Stimulated activated CD4-positive, alpha-beta T cell treated with anti-CD3 and anti-CD28 coated beads, Interleukin-12 subunit alpha, Interleukin-12 subunit beta, amount 100 ng/mL, for 4 hours (primary cell): ENCODE data around the gene ABHD5.

Source experiments
- DNase-seq: peaks from one replicate; pipeline ENCODE4 v3.0.0-alpha.2; 2020

ABHD5 gene

DNA sequence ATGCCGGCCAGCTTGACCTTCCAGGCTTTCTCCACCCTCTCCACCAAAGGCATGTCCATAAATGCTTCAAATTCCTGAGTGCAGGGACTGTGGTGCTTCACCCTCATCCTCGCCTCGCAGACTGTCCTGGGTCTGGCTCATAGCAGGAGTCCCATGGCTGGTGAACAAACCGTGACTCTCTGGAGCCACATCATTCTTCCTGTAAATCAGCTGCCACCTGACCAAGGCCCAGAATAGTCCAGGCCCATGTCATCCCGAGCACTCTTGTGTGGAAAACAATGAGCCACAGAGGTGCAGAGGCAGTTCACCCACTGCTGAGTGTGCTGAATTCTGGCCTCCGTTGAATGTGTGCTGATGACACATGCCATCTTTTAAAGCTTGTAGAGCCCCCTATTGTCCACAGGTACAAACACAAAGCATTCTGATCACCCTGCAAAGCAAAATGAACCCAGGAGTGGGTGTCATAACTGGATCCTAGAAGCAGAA is 68.6 kb downstream of the ABHD5 start:
- DNase-seq = no peak

GRCh38 chr3:43759938-43760337 is 69.2 kb downstream of the ABHD5 start:
- no peak for DNase-seq

GRCh38 chr3:43760938-43761337 is 70.2 kb downstream of the ABHD5 start:
- no peak for DNase-seq

DNA sequence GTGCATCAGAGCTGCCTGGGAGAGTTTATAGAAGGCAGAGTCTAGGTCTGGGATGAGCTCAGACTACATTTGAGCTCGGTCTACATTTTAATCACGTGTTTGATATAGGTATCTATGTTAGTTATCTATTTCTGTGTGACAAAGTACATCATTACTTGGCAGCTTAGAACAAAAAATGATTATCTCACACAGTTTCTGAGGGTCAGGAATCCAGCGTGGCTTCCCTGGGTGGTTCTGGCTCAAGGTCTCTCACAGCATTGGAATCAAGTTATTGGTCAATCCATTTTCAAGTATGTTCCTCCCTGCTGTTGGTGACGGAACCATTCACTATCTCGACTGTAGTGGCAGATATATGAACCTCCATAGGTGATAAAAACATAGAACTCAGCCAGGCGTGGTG is 71.7 kb downstream of the ABHD5 start:
- DNase-seq = no peak

GRCh38 chr3:43764056-43764455 is 73.3 kb downstream of the ABHD5 start:
- no peak for DNase-seq

GRCh38 chr3:43764471-43764870 is 73.7 kb downstream of the ABHD5 start:
- no peak for DNase-seq

DNA sequence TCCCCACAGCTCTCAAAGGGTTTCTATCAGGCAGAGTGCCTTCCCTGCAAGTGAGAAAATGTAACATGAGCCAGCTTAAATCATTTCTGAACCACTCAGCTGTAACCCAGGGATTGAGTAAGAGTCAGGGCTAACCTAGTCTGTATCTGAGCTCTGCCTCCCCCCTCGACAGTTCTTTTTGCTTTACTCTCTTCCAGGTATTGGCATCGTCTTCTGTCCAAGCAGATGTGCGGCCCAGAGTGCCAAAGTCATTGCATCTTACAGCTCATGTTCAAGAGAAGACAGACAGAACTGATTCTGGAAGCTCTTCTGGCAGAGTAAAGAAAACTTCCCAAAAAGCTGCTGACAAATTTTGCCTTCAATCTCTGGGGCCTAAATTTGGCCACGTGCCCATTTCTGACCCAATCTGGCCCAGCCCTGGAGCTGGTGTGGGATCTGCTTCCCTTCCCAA is 74.8 kb downstream of the ABHD5 start:
- DNase-seq = no peak

GRCh38 chr3:43766672-43767465 is 76.1 kb downstream of the ABHD5 start:
- DNase-seq = no peak

- DNase-seq = no peak
Observed at GRCh38 chr3:43768381-43768973, 77.7 kb downstream of the ABHD5 start.

DNA sequence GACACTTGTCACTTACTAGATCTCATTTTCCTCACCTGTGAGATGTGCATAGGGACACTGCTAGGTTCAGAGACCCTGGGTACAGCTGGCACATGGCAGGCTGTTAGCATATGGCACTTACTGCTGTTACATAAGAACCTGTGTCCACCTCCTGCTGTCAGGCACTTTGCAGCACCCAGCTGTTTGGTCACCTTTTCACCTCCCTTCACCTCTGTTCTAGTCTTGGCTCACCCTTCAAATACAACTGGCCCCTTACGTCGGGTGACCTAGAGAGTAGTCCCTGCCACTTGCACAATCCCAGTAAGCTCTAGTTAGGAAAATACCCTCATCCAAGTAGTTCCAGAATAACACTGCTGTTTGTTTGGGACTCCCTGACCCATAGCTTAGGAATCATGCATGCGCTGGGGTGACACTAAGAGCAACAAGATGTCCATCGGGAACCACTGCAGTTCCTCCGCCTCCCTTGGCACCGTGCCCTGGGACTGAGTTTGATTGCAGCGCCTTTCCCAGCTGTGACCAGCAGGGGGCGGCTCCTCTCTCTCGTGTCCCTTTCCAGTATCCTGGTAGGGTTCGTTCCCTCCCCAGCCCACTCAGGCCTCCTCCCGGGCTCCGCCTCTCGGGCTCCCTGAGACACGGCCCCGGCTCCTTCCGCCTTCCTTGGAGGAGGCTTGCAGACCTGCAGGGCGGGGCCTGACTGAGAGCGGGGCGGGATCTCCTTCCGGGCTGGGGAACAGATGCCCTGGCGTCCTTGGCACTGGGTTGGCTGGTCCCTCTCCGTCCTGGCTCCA is 78.6 kb downstream of the ABHD5 start:
- DNase-seq = peak; percentile 73

DNA sequence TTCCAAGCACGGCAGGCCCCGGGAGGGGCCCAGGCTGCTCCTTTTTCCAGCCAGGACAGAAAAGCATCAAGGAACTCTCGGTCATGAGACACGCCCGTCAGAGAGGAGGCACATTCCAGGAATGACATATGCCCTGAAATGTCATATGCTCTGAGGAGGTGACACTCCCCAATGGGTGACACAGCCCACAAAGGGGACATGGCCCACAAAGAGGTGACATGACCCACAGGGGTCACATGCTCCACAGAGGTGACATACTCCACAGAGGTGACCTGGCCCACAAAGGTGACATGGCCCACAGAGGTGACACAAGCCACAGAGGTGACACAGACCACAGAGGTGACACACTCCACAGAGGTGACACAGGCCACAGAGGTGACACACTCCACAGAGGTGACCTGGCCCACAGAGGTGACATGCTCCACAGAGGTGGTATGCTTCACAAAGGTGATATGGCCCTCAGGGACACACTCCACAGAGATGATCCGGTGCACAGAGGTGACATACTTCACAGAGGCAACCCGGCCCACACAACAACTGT is 79.2 kb downstream of the ABHD5 start:
- DNase-seq = no peak

DNA sequence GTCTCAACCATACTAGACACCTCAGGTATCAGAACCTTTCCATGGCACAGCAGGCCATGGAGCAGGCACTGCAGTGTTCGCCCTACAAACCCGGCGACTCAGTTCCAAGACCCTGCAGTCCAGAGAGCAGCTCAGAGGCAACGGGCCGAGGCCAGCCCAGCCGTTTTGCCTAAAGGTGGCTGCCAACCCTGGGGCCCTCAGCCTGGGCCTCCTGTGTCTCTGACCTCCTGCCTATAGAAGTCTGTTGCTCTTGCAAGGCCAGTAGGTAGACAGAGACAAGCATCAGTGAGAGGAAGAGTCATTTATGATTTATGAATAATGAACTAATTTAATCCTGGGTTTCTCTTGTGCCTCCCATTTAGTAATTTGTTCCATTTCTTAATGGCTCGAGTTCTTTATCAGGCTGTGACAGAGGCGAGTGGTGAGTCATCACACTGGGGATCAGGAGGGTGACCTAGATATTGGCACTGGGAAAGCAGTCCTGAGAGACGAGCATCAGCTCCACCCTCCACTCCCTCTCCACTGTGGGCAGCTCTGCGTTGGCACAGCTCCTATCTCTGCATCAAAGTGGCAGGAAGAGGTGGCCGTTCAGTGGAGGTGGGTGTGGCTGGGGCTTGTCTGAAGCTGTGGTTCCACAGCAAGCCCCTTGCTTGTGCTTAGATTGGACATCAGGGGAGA is 79.8 kb downstream of the ABHD5 start:
- DNase-seq = no peak

DNA sequence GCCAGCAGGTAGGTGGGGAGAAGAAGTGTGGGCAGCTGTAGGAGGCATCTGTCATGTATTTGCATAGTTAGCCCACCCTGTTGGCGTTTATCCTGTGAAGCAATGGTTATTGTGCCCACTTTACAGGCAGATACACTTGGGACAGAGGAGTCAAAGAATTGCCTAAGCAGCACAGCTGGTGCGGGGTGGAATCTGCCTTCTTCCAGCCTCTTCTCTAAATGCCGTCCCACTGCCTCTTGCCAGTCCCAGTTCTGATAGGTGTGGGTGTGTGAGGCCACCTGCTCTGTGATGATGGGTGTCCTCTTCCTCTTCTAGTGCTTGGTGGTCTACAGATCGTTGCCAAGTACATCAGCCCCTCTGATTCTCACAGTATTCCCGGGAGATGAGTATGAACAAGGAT is 80.9 kb downstream of the ABHD5 start:
- DNase-seq = no peak

DNA sequence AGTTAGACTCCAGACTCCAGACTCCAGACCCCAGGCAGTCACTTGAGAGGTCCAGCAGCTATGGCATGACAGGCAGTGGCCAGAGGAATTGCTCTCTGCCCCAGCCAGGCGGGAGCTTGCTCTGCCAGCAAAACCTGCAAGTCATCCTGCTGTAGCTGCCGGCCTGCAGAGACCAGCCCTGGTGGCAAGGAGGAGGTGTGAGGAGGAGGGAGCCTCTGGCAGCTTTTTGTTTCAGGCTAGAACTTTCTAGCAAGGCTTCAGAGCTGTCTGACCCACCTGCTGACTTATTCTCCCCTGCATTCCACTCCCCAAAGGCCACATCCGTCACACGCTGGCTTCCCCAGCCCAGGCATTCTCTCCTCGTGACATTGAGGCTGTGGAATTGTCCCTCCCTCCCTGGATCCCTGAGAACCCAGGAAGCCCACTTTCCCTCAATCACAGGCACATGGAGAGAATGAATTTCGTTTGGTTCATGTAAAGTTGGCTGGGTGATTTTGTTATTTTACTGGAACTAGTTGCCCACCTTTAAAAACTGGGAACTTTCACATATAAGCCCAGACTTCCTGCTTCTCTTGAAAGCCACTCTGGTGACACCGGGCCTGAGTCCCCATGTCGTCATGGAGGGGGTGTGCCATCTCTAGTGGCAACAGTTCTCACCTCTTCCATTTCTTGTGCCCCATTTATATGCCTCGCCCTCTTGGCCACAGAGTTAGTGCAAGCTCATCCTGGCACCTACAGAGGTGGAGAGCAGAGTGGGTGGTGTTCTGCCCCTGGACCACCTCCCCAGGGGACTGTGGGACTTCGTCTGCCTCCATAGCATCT is 82.7 kb downstream of the ABHD5 start:
- no peak for DNase-seq

DNA sequence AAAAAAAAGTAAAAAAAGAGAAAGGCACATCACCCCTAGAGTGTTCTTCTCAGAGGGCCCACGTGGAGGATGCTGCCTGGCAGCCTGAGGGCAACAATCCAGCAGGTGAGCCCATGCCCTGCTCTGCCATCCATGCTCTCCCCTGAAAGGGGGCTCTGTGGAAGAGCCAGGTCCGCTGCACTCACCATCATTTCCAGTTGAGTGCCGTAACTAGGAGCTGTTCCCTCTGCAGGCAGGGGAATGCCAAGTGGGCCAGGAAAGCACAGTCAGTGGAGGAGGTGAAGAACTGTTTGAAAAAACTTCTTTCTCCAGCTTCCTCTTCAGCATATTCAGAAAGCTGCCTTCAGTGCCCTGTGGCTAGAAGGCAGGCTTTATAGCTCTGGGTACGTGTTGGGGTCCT is 84.1 kb downstream of the ABHD5 start:
- no peak for DNase-seq

- no peak for DNase-seq
Observed at GRCh38 chr3:43776101-43776500, 85.4 kb downstream of the ABHD5 start.

- DNase-seq = no peak
Observed at GRCh38 chr3:43779850-43780249, 89.1 kb downstream of the ABHD5 start.

DNA sequence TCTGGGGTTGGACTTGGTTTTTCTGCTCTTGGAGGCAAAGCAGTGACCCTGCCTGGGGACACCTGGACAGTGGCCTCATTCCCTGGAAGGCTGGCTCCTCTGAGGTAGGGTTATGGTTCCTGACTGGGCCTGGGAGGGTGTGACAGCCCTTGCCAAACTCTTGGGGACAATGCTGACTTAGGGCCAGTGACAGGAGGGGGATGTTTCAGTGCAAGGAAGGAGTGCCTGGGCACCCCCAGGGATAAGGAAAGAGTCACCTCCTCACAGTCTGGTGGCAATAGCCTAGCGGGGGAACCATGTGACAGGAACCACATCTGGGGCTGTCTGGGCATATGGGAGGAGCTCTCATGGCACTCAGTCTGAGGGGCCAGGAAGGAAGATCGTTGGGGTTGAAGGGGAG is 91.8 kb downstream of the ABHD5 start:
- no peak for DNase-seq
